HG02884 (cell line): ENCODE results near the gene PYGB.

Experiments
- ATAC-seq: cut with Tn5 transposase; IDR thresholded peaks from one replicate; pipeline ENCODE4 v1.9.1; 2021; ENCODE audit warnings: mild to moderate bottlenecking, moderate library complexity; ENCODE audit not compliant: unreplicated experiment

PYGB gene

DNA sequence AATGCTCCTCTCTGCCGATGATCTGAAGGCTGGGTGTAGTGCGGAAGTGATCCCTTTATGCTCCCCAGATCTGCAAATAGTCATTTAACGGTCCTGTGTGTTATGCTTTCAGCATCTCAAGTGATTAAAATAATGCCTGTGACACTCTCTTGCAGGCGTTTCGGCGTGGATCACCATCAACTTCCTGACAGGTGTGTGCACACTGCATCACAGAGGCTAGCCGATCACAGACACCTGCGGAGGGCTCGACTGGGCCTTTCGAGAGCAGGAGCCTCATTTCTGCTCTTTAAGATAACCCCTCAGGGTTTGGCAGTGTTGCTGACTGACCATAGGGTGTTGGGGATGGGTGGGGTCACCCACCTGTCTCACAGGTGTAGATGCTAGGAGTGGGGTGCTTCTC, 32.4 kb upstream of the PYGB start:
- no peak for ATAC-seq

DNA sequence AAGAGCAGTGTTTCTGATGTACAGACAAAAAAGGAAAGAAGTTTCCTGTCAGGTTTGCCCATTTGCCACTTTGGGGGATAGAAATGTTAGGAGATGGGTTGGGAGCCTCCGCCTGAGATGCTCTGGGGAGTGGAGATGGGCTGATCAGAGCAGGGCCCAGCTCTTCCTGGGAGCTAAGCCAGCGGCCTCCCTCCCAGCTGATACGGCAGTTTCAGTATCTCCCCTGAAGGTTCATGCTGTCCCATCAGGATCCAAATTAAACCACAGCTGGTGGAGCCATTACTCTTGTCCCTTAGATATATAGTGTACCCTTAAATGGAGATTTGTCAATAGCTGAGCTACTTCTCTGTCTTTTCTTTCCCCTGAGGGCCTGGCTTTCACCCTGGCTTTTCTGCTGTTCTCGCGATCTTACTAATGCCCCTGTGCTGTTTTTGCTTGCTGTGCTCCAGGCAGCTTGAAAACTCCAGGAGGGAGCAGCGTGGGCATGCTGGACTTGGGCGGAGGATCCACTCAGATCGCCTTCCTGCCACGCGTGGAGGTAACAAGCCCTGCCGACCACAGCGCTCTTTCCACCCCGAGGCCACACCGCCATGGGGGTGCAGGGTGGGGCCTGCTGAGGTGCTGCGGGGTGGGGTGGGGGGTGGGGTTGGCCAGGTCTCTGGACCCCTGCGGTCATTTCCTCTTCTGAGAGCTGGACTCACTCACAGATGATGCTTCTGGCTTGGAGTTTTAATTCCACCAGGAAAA, 31.5 kb upstream of the PYGB start:
- ATAC-seq = no peak

DNA sequence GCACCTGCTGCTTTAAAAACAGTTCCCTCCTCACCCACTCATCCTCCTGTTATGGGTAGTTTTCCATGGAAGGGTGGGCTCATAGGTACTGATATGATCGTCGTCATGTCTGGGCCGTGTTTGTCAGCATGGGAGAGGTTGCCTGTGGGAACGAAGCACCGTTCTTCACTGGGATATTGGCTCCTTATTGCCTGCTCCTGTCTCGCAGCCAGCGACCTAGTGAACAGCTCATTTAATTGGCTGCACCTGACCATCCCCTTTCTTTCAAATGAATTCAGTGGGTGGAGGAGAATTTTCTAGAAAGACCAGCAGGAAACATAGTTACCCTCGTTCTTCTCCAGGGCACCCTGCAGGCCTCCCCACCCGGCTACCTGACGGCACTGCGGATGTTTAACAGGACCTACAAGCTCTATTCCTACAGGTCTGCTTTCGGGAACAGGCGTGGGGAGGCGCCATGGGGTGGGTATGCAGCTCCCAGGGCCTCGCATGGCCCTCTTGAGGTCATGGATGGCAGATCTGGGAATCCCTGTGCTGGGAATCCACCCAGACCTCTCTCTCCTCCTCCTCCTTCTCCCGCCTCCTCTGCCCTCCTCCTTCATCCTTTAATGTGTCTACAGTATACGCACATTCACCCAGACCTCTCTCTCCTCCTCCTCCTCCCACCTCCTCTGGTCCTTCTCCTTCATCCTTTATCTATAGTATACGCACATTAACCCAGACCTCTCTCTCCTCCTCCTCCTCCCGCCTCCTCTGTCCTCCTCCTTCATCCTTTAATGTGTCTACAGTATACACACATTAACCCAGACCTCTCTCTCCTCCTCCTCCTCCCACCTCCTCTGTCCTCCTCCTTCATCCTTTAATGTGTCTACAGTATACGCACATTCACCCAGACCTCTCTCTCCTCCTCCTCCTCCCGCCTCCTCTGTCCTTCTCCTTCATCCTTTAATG, 30.4 kb upstream of the PYGB start:
- no peak for ATAC-seq

DNA sequence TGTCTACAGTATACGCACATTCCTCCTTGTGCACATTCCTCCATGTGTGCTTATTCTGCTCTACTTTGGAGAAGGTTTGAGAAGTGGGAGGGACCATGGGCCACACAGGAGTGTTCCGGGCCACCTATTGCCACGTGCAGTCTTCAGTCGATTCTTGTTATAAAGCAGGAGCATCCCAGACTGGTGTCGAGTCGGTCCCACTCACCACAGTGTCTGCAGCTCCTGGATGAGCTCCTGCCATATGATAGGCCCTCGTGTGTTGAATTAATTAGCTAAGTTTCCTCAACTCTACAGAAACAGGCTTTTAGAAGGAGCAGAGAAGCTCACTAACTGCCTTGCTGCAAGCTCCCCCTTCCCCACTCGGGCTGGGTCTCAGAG, 29.8 kb upstream of the PYGB start:
- no peak for ATAC-seq

DNA sequence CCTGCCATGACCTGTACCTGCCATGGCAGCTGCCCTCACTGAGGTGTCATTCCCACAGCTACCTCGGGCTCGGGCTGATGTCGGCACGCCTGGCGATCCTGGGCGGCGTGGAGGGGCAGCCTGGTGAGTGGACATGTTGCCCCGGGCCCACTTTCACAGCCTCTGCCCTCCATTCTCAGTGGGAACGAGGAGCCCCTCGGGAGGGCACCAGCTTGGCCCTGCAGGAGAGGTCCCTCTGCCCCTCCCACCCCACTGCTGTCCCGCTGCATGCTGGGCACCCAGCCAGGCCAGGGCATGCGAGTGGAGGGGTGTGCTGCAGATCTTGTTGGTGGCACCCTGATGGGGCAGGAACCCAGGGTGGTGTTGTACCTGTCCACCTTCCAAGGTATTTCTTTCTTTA, 29.4 kb upstream of the PYGB start:
- ATAC-seq = no peak

DNA sequence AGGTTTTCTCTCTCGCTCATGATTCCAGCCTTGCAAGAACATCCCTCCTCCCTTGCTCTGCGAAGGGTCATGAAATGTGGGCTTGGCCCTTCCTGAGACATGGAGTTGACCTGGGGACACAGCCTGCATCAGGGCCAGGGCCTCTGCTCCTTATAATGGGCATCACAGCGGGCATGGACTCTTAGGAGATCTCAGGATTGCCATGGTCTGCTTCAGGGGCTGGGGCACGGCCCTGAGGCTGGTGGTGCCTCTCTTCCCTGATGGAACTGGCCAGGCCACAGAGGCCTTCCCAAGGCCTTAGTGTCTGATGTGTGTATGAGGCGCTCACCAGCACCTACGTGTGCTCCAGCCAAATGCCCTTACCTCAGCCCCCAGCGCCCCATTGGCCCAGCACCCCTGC, 28.5 kb upstream of the PYGB start:
- no peak for ATAC-seq

DNA sequence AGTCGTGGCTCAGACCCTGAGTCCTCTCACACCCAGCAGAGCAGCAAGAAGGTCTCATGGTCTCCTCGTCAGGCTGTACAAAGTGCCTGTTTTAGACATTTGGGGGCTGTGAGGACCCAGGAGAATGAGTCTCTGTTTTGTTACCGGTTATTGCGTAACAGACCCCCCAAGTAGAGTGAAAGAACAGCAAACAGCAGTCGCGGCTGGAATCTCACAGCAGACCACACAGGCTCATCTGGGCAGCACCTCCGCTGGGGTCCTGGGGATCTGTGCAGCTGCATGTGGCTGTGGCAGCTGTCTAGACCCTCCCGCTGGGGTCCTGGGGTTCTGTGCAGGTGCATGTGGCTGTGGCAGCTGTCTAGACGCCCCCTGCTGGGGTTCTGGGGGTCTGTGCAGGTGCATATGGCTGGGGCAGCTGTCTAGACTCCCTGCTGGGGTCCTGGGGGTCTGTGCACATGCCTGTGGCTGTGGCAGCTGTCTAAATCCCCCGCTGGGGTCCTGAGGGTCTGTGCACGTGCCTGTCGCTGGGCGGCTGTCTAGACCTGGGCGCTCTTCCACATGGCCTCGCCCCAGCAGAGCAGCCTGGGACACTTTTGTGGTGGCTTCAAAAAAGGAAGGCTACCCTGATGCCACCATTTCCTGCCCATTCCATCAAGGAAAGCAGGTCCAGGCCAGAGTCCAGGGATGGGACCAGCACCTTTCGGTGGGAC, 27.7 kb upstream of the PYGB start:
- ATAC-seq = no peak

DNA sequence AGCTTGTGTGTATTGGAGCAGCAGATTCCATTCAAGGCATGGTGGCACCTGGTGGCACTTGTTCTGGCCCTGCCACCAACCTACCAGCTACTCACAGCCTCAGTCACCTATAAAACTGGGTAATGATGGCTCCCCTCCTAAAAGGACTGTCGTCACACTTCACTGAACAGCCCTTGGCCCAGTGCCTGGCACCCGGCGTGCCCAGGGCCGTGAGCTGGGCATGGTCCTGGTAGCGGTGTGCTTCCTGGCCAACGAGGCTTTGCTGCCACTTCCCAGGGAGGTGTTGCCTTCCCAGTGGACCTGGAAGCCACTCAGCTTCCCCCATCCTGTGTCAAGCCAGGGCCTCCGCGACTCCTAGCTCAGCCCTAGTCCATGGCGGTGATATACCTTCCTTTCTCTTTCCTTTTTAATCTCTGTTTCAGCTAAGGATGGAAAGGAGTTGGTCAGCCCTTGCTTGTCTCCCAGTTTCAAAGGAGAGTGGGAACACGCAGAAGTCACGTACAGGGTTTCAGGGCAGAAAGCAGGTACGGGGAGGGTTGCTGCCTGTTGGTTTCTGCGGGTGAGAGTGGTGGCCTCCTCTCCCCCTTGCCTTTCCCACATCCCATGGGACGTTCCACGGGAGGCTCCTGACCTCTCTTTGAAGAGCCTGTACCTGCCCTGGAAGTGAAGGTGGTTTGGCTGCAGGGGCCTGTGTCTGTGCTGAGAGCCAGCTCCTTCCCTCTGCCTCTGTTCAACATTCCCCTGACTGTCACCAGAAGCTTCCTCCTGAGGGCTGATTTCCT, 26.9 kb upstream of the PYGB start:
- no peak for ATAC-seq

DNA sequence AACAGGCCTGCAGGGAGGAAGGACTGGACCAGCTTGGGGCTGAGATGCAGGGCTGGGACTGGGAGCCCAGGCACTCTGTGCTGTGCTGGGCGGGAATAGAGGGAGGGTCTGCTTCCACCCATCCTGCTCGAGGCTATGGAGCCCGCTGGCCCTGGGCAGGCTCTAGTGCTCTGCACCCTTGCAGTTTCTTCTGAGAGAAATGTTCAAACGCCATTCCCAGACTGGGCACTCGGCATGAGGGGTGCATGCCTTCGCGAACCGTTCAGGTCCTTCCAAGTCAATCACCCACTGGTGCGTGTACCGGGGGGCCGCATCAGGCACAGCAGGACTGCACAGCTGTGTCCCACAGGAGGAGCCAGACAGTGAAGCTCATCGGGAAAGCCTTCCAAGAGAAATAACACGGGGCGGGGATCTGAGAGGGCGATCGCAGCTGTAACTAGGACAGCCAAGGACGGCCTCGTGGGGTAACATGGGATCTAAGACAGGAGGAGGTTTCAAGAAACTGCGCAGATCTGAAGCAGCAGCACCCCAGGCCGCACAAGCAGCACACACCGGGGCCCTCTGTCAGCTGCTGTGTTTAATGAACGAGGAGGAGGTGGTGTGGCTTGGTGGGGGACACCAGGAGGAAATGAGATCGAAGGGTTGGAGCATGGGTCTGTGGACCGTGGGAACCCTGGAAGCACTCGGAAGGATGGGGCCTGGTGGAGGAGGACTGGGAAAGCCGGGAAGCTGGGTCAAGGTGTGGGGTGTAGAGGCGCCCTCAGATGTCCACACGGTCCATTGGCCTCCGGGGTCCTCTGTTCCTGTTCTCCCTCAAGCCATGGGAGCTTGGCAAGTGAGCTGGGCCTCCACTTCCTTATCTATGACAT, 26.1 kb upstream of the PYGB start:
- no peak for ATAC-seq

DNA sequence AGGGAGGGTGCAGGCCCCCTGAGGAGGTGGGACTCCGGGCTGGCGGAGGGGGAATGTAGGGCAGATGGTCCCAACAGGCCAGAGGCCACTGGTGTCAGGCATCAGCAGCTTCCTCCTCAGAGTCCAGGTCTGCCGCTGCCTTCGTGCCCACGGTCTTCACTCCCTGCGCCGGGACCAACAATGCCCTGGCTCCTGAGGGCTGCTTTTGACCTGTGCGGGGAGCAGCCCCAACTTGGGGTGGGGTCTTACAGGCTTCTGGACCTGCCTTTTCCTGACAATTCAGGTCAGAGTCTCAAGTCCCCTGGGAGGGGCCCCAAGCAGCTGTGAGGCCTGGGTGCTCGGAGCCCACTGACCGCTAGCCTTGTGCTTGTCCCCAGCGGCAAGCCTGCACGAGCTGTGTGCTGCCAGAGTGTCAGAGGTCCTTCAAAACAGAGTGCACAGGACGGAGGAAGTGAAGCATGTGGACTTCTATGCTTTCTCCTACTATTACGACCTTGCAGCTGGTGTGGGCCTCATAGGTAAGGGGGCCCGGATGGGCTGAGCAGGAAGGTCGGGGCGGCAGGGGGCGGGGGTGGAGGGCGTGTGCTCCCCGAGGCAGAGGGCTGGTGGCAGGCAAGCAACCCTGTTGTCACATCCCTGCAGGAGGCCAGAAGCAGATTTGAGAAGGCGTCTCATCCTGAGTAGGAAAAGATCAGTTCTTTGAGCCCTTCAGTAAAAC, 25.3 kb upstream of the PYGB start:
- ATAC-seq = no peak

DNA sequence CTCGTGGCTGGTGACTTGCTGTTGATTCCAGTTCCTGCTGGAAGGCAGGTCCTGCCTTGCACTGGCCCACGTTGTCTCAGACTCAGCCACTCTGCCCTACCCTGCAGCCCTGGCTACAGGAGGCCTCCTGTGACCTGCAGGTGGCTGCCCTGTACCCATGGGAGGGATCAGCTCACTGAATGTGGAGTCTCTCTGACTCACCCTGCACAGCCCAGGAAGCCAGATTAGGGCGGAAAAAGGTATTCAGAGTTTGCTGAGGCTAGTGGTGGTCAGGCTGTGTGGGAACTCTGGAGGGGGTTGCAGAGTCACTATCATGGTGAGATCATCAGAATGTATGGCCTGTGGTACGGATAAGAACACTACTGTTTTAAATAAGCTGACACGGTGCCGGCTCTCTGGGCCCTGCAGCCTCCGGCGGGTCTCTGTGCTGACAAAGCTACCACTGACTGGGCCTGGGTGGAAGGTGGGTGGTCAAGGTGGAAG, 24.7 kb upstream of the PYGB start:
- no peak for ATAC-seq

DNA sequence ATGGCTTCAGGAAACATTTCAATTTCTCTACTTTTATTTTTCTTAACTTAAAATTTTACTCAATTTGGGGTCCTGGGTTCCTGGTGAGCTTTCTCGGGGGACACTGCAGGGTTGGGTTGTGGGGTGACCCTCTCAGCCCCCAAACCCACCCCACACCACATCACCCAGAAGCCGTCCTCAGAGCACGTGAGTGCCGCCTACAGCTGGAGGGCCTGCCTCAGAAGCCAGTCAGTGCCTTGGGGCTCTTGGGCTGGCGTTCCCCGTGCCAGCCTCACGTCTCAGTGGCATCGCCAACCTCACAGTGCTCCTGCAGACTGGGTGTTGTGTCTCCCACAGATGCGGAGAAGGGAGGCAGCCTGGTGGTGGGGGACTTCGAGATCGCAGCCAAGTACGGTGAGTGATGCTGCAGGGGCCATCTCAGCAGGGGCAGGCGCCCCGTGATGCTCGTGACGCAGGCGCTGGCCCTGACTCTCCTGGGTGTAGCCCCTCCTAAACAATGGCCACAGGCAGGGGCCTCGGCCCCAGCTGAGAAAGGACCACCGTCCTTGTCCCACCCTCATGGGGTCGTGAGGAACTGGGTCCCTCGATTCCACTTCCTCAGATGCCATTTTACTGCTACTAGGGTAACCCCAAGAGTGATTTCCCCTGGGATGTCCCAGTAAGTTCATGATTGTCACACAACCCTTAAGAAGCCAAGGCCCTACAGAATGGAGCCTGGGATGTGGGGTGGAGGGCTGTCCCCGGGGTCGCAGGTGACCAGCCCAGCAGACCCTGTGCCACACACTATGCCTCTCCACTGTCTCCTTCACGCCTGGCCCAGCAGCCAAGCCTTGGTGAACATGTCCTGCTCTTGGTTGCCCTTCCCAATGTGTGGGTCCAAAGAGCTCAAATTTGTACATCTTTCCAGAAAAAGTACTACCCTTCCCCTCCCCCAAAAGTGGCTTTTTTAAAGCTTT, 23.8 kb upstream of the PYGB start:
- ATAC-seq = no peak

DNA sequence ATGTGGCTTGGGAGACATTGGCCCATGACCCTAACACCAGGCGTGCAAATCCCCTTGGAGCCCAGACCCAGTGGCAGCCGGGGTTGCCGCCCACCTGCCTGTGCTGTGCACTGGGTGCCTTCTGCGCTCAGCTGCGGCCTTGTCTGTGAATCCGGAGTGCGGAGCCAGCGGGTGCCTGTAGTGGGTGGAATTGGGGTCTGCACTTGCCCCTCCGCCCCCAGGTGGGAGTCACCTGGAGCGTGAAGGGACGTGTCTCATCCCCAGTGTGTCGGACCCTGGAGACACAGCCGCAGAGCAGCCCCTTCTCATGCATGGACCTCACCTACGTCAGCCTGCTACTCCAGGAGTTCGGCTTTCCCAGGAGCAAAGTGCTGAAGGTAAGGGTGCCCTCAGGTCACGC, 22.9 kb upstream of the PYGB start:
- ATAC-seq = no peak

DNA sequence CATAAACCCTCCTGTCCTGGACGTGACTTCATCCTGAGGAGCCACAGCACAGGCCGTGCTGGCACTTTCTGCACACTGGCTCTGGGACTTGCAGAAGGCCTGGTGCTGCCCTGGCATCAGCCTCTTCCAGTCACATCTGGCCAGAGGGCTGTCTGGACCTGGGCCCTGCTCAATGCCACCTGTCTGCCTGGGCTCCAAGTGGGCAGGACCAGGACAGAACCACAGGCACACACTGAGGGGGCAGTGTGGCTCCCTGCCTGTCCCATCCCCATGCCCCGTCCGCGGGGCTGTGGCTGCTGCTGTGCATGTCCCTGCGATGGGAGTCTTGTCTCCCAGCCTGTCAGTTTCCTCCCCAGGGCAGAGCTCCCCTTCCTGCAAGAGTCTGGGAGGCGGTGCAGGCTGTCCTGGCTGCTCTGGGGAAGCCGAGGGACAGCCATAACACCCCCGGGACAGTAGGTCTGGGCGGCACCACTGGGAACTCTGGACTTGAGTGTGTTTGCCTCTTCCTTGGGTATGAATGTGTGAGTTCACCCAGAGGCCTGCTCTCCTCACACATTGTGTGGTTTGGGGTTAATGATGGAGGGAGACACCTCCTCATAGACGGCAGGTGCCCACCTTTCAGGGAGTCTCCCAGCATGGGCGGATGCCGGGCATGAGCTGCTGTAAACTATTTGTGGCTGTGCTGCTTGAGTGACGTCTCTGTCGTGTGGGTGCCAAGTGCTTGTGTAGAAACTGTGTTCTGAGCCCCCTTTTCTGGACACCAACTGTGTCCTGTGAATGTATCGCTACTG, 22.0 kb upstream of the PYGB start:
- ATAC-seq = no peak

DNA sequence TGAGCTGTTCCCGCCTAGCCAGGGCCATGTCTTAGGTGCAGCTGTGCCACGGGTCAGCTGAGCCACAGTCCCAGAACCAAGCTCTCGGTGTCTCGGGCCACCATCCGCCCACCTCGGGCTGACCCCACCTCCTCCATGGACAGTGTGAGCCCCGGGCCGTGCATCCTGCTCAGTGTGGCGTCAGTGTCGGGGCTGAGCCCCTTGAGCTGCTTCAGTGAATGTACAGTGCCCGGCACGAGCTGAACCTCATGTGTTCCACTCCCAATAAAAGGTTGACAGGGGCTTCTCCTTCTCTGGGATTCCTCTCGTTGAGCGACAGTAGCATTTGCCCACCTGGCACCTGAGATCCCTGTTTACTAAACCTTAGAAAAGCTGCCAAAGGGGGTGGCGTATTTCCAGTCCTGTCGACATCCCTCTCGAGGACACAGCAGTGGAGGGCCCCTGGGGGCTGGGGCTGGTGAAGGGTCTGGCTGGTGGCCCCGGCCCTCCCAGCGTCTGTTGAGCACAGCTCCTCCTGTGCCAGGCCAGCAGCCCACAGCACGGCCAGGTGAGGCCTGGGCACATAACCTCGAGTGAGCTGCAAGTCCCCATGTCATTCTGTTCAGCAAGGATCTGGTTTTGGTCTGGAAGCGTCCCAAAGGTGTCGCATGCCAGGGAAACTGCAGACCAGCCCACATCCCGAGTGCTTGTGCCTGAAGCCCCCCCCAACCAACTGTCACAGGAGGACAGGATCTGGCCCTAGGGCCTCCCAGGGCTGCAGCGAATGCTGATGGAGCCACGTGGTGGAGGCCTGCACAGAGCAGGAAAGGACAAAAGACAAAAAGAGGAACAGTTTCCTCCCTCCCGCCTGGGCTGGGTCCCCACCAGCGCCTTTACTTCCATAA, 21.2 kb upstream of the PYGB start:
- no peak for ATAC-seq

DNA sequence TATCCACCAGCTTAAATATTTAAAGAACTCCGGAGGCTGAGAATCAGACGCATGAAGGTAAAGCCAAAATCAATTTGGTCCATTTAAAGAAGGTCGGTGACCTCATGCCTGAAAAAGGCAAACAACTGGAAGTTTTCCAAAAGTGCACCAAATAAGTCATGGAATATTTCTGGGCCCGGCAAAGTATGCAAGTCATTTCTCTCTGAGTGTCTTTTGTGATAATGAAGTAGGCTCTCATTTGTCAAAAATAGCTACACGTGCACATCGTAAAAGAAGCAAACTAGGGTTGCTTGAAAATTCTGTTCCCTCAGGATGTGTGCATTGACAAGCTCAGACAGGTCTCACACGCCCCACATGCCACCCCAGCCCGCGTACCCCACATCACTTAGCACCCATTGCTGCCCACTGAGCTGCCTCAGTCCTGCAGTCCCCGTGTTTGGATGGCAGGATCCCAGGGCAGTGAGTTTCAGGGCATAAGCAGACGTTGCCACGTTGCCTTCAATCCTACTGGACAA, 20.5 kb upstream of the PYGB start:
- ATAC-seq = no peak
